GM18873 (cell line): ENCODE results near the gene DLK1.

Experiments
- ATAC-seq: cut with Tn5 transposase; IDR thresholded peaks from one replicate; pipeline ENCODE4 v1.9.1; 2021; ENCODE audit warnings: mild to moderate bottlenecking, moderate library complexity, moderate number of reproducible peaks; ENCODE audit not compliant: unreplicated experiment, low FRiP score

DLK1 gene

DNA sequence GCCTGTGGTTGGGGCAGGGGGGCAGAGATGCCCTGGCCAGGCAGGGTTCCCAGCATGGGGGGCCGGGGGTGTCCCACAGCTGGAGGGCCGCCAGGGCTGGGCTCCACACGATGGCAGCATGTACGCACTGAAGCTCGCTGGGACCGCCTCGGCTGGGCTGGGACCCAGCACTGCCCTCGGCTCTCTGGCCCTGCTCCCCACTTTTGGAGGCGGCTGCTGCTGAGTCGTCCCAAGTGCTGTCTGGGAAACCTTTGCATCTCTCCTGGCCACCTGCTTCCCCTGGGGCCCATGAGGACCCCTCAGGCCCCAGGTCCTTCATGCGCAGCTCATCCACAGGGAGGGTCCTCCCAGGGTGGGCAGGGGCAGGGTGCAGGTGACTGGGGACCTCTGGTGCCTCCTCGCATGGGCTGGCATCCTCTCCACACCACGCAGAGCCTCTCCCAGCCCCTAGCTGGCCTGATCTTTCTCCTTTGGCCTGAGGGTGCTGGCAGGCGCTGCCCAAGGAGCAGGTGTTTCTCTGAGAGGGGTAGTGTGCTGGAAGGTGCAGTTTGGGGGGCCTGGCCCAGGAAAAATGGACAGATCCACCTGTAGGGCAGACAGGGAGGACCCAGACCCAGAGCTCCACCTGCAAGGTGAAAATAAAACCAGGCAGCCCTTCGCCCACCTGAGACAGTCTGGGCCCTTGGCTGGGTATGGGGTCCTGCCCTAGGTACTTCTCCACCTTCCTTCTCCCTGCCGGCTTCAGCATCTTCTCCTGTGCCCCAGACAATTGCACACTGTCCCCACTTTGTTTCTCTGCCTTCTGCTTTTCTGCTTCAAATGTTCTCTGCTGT is 46.9 kb downstream of the DLK1 start:
- no peak for ATAC-seq

DNA sequence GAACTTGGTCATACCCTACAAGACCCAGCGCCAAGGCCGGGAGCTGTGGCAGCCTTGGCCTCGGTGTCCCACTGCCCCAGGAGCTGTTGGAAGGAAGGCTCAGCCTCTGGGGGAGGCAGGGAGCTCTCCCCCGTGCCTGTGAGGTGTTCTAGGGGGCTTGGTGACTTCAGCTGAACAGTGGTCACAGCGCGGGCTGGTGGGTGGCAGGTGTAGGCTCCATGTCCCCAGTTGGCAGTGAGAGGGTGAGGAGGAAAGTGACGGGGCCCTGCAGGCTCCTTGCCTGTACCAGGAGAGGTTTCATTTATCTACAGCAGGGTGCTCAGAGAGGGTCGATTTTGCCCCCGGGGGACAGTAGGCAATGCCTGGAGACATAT is 47.5 kb downstream of the DLK1 start:
- ATAC-seq, result no peak

DNA sequence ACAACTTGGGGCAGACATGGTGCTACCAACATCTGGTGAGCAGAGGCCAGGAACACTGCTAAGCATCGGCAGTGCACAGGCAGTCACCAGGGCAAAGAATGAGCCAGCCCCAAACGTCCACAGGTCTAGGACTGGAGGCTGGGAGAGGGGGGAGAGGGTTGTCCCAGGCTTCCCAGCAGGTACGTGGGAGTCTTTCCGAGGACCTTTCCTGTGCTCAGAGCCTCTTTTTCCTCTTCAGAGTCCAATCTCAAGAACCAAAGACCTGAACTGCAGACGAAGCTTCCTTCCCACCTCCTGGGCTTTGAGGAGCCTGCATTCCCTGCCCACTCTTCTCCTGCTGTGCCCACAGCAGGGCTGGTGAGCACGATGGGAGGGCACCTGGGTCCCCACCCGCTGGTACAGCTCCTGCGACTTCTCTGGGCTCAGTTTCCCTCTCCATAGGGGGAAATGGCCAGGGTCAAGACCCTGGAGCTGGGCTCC is 48.7 kb downstream of the DLK1 start:
- ATAC-seq, result no peak

DNA sequence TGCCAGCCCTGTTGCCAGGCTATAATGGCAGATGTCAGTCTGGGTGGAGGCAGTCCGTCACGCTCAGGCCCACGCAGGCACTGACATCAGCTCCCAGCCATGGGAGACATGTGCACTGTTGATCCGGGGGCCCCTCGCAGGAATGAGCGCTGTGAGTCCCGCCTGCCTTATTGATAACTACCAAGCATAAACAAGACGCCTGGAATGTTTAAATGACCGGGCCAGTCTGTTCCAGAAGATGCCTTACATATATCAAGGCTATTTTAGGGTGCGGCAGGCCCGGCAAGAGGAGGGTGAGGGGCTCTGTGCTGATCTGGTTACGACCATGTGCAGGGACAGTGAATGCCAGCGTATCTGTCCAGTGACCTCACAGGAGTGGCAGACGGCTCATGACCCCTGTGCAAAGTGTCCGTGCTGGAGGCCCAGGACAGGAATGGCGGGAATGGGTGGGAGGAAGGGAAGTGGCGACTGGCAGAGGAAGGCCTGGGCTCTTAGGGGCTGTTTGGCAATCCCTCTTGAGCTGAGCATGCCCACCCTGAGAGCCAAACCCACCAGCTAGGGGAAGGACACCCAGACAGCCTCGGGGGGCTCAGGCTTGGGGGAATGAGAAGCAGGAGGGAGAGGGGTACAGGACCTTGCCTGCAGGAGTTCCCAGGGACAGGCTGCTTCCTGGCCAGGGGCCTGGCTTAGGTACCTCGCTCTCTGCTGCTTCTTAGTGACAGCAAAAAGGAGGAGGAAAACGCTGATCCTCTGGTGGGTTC is 49.3 kb downstream of the DLK1 start:
- no peak for ATAC-seq

DNA sequence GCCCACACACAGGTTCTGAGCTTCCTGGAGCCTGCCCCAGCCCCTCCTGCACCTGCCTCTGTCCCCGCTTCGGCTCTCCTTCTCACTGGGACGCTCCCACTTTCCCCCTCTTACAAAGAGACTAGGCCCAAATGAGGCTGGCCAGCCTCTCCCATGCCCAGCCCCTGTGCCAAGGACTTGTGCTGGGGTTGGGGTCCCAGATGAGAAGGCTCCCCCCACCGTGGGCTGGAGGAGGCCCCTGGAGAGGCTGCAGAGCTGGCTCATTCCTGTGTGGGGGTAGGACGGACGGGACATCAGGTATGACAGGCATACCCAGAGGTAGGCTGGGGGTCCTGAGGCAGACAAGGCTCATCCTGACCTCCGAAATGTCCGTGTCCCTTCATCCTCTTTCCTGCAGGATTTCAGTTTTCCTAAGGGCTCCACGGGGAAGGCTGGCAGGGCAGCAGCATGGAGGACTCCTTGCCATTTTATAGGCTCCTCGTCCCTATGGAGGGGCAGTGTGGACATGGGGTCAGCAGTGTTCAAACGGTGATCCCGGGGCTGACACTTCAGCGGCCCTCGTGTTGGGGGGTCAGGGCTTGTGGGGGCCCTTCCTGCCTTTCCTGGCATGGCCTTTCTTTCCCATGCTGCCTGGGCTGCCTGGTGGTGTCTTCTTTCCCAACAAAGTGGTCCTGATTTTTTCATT is 50.1 kb downstream of the DLK1 start:
- no peak for ATAC-seq

DNA sequence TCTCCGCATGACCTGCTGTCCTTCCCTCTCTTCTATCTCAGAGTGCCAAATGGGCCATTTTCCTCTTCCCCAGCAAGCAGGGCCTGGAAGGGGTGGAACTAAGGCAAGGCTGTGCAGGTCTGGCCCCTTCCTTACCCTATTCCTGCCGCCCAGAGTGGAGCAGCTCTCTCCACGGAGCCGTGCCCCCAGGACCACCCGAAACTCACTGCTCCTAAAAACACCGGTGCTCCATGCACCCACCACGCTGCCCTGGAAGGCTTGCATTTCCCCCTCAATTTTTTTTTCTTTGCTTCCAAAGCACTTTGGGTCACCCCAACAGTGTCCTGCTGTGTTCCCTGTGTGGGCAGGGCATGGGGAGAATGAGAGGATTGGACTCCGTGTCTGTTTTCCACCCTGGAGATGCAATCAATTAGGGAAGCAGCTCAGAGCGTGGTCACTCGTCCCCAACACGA is 50.7 kb downstream of the DLK1 start:
- no peak for ATAC-seq

DNA sequence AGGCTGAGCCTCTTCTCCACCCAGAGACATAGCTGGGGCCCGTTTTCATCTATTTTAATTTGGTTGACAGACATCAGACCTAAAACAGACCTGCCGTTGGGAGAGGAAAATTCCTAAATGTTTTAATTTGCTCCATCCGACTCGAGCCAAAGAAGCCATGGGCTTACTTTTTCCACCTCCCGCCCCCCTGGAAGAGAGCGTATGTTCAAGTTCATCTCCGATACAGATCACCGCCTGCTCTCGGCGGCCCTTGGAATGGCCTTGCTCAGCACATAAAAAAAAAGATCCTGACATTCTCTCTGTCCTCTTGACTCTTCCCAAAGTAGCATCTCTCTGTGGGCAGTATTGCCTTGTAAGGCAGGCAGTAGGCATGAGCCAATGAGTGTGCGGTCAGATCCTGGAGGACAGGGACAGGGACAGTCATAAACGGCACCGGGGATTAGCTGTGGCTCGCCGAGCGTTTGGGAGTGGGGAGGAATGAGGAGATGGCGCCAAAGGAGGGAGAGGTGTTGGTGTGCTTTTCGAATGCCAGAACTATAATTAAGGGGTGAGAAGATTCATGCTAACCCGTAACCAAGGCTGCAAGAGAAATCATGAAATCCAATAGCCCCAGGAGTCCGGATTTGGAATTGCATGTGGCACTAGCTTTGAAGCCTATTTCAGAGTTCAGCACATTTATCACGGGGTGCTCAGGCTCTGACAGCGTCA is 51.3 kb downstream of the DLK1 start:
- ATAC-seq, result no peak

DNA sequence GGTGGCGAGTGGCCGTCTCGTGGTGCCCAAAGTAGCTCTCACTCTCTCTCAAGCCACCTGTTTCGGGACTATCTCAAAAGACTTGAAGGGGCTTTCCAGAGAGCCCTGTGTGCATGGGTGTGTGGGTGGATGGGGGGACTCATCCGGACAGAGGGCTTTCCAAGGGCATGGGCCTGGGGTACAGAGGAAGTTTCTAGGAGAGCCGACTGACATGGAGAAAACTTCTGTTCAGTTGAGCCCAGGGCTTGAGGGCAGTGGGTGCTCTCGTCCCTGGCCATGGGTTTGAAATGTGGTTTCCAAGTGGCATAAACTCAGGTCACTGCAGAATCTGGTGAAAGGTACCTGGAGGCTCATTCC is 51.8 kb downstream of the DLK1 start:
- no peak for ATAC-seq

DNA sequence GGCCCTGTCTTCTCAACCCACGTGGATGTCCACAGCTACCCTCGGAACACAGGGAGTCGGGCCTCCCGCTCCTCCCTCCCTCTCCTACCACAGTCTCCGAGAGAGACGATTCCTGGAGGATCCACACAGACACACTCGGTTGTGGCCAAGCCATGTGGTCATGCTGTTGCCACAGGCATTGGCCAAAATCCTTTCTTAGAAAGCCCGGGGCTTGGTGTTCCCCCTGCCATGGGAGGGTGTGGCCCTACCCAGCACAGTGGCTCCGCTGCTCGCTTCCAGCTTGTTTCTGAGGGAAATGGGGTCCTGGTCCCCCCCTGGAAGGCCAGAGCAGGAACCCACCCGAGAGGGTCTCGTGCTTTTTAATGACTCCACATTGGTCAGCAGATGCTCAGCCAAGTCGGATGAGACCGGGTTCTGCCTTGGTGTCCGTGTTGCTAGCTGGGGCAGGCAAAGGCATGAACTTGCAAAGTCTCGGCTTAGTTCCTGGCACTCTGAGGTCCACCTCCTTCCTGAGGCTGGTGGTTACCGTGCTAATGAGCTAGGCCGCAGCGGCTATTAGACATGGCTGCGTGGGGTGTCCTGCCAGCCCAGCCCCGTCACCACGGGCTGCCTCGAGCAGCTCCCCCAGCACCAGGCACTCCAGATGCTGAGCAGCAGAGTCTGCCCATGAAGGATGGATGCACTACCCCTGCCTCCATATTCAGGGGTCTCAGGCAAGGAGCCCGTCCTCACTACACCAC is 52.4 kb downstream of the DLK1 start:
- no peak for ATAC-seq

DNA sequence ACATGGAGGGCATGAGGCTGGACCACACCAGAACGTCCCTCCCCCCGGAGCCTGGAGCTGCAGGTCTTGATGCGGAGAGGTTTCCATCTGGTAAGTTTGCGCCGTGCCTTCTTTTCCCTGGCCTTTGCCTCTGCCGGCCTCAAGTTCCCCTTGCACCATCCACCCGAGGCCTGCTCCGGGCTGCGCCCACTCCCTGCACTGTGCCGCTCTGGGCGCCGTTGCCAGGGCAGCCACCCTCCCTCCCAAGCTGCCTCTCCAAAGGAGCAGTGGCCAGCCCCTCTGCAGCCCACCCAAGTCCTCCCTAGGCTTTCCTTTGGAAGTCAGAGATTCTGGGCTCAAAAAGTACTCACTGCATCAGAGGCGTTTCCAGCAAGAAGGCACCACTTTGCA is 53.0 kb downstream of the DLK1 start:
- no peak for ATAC-seq

DNA sequence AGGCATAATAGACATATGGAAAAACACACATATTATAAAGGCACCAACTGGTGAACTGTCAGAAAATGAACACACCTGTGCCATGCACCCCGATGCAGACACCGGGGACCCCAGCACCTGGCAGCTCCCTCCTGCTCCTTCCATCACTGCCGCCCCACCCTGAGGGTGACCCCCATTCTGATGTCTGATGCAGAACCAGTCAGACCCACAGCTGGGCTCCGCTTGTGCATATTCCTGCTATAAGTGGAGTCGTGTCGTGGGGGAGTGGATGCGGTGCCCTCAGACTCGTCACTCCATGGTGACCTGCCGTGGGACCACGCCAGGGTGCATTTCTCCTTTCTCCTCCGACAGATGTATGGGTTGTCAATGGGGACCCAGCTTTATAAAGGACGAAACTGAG is 53.6 kb downstream of the DLK1 start:
- no peak for ATAC-seq

DNA sequence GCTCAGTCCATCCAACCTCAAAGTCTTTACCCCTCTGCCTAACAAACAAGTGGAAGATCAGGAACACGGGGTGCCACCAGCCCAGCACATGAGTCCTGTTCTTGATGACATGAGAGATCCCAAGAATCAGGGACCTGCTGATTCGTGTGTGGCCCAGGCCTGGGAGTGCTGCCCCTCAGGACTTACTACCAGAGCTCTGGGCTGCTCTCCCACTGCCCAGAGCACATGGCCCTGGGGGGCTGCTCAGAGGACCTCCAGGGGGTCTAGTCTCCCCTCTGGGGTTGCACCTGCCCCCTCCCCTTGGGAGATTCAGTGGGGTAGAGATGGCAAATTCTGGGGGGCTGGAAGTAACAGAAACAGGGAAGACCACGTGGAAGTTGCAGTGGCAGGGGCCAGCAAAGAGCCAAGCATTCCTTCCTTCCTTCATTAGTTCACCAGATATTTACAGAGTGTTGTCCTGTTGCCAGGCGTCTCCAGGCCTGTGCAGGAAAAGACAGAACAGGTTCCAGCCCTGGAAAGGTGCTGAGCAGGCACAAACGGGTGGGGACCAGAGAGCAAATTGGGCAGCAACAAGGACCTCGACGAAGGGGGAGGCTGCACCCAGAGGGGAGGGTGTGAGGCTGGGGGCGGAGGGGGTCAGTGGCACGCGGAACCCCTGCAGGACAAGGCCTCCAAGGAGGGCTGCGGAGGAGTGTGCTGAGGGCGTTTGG is 54.1 kb downstream of the DLK1 start:
- ATAC-seq, result no peak

DNA sequence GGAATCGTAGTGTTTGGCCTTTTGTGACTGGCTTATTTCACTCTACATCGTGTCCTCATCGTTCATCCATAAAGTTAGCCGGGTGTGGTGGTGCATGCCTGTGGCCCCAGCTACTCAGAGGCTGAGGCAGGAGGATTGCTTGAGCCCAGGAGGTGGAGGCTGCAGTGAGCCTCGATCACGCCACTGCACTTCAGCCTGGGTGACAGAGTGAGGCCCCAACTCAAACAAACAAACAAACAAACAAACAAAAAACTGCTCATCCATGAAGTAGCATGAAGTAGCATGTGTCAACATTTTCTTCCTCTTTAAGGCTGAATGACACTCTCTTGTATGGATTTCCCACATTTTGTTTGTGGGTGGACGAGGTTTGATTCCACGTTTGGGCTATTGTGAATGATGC is 55.3 kb downstream of the DLK1 start:
- ATAC-seq, result no peak

DNA sequence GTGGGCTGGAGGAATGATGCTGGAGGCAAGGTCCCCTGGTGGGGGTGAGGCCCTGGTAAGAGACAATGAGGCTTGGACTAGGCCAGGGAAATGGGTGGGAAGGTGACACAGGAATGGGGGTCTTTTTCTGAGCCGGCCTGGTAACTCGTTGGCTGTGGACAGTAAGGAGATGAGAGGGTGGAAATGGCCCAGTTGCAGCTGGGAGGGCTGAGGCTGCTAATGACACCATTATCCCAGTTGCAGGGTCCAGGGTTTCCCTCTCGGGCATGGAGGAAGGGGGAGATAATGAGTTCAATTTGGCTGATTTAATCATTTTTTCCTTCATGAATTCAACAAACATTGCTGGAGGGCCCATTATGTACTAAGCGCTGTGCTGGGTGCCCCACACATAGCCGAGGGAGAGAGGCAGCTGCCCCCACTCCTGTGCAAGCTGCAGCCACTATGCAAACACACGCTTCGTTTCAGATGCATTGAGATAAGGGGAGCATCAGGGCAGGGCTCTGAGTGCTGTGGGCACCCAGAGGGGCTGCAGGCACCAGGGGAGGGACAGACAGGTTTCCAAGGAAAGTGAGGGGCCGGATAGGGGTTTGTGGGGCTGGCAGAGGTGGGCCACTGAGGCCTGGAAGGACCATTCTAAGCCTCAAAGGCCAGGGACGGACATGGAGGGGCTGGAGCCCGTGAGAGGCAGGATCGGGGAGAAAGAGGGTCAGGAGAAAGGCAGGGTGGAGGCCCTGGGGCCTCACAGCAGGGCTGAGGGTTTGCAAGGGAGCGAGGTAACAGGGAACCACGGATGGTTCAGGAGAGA is 56.0 kb downstream of the DLK1 start:
- ATAC-seq, result no peak

DNA sequence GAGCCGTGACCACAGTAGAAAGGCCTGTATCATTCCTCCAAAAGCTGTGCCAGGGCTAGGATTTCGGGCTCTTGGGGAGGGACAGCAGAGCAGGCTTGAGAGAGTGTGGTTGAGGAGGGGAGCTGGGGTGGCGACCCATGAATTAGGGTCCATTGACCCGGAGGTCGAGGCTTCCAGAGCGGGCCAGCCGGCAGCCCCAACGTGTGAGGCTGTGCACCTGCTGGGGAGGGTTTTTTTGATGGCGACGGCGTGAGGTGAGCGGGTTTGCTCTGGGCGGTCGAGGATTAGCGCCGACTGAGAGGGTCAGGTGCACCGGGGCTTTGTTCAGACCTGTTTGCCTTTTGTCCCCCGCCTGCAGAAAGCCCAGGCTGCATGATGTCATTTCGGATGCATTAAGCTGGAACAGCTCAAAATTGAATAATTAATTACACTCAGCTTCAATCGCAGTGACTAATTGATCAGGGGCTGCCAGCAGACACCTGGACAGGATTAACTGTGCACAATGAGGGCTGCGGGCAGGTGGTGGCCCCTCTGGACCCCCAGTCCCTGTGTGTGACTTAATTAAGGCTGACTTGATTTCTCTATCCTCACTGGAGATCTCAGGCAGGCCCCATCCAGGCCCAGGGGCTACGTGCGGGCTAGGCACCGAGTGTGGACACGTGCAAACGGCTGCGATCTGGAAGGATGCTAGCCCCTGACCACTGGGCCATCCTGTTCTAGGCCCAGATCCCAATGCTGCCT is 57.1 kb downstream of the DLK1 start:
- ATAC-seq, result no peak

DNA sequence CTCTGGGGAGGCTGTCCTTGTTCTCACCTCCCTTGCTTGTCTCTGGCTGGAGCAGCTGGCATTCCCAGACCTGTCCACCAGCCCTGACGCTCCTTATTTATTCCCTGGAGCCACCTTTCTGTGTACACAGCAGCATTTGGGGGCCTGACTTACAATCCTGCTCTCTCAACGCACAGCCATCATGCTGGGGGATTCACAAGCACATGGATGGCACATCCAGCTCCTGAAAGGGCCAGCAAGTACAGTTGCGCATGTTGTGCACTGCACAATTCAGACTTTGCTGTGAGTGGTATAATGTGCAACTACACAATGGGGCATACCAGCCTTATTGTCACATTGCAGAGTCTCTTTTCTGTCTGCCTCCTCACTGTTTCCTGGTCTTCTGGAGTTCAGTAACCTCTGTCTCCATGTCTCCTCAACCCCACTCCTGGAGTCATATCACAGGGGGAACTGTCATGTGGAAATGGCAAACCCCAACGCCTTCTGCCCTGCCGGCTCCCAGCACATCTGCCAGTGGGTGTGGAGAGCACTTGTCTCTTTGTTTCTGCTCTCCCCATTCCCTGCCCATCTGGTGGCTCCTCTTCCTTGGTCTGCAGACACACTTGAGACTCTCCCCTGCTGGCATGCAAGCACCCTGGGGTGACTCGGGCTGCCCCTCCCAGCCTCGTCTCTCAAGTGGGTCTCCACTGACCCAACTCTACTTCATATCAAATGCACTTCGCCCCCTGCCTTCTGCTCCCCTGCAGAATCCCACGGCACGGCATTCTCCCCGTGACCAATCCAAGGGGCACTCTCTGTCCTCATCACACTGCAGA is 58.0 kb downstream of the DLK1 start:
- no peak for ATAC-seq

DNA sequence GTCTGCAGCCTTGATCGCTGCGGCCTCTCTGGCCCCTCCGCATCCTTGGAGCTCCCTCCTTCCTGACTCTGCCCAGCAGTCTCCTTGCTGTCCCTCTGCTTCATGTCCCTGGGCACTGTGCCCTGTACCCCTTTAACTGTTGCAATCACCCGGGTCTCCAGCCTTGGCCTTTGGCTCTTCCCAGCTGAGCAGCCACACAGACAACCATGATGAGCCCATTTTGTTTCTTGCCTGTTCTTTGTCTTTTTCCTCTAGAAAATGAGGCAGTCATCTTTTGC is 58.6 kb downstream of the DLK1 start:
- no peak for ATAC-seq
